Stimulated activated CD4-positive, alpha-beta T cell treated with anti-CD3 and anti-CD28 coated beads, Interleukin-2, amount 100 ng/mL, for 24 hours (primary cell): ENCODE data around the gene FREM1.

Experiments used
- DNase-seq, 2 donors: peaks; one replicate each; pipeline ENCODE4 v3.0.0-alpha.2; 2020

FREM1 gene

GRCh38 chr9:14692470-14693250 is 217.6 kb downstream of the FREM1 start:
- DNase-seq: peak in 1 of 2 donors; percentile 38

- no peak for DNase-seq
Observed at GRCh38 chr9:14690948-14691730, 219.1 kb downstream of the FREM1 start.

GRCh38 chr9:14687042-14687719 is 223.0 kb downstream of the FREM1 start:
- DNase-seq: no peak

GRCh38 chr9:14686168-14686567 is 224.1 kb downstream of the FREM1 start:
- no peak for DNase-seq
